ENCODE data around the gene ASAP3.

ASAP3 gene

GRCh38 chr1:23449958-23450357 lies 34.0 kb downstream of the ASAP3 start:
- TF ChIP-seq CTCF (IDR thresholded peaks at IDR 0.05; ENCODE audit: low read depth, low read length, missing control alignments) = no peak
- no peak for DNase-seq (ENCODE audit: low read depth)
- in situ Hi-C loops (cut with HindIII; ENCODE audit: low sequenced_read_pairs) = no loop called here
- no peak overlapping the region for H3K4me3 ChIP-seq (ENCODE audit: low read depth, low read length)

GRCh38 chr1:23449306-23449705 lies 34.7 kb downstream of the ASAP3 start:
- no peak for DNase-seq (ENCODE audit: low read depth)
- in situ Hi-C loops (cut with HindIII; ENCODE audit: low sequenced_read_pairs) = no loop called here
- no peak for TF ChIP-seq CTCF (IDR thresholded peaks at IDR 0.05; ENCODE audit: low read depth, low read length, missing control alignments)
- H3K4me3 ChIP-seq (ENCODE audit: low read depth, low read length) = no peak overlapping the region

- DNase-seq (ENCODE audit: low read depth) = no peak
- no peak overlapping the region for H3K4me3 ChIP-seq (ENCODE audit: low read depth, low read length)
- in situ Hi-C loops (cut with HindIII; ENCODE audit: low sequenced_read_pairs) = no loop called here
- no peak for TF ChIP-seq CTCF (IDR thresholded peaks at IDR 0.05; ENCODE audit: low read depth, low read length, missing control alignments)
These were observed 35.1 kb downstream of the ASAP3 start for GRCh38 chr1:23448846-23449245.

DNA sequence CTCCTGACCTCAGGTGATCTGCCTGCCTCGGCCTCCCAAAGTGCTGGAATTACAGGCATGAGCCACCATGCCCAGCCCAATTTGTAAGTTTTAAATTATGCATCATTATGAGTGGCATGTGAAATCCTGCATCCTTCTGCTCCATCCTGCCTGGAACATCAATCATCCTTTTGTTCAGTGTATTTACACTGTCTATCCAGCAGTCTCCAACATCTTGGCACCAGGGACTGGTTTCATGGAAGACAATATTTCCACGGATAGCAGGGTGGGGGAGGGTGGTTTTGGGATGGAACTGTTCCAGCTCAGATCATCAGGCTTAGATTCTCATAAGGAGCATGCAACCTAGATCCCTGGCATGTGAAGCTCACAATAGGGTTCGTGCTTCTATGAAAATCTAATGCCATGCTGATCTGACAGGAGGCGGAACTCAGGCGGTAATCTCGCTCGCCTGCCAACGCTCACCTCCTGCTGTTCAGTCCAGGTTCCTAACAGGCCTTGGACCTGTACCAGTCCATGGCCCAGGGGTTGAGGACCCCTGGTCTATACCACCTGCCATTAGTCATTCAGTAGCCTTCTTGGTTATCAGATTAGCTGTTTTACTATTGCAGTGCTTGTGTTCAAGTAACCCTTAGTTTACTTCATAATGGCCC lies 37.2 kb downstream of the ASAP3 start:
- no peak for TF ChIP-seq CTCF (IDR thresholded peaks at IDR 0.05; ENCODE audit: low read depth, low read length, missing control alignments)
- in situ Hi-C loops (cut with HindIII; ENCODE audit: low sequenced_read_pairs) = no loop called here

DNA sequence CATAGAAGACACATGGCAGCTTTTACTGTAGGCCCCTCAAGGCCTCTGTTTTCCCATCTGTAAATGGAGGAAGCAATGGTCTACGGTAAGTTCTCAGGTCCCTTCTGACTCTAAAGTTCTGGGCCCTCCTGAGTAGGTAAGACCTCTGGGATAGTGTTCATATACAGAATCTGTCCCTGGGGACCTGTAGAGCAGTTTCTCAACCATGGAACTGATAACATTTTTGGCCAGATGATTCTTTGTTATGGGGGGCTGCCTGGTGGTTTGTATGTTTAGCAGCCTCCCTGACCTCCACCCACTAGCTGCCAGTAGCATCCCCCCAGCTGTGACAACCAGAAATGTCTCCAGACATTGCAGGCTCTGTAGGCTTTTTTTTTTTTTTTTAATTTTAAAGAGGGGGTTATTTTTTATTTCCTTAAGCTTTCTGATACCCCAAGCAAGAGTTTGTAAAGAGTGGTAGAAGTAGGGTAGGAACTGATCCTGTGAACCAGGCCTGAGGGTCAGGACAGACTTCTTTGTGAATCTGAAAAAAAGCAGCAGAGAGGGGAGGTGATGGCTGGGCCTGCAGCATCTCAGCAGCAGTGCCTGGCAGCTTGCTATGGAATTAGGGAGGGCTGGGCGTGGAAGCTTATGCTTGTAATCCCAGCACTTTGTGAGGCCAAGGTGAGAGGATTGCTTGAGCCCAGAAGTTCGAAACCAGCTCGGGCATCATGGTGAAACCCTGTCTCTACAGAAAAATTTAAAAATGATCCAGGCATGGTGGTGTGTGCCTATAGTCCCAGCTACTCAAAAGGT lies 39.2 kb downstream of the ASAP3 start:
- TF ChIP-seq CTCF (IDR thresholded peaks at IDR 0.05; ENCODE audit: low read depth, low read length, missing control alignments) = no peak
- in situ Hi-C loops (cut with HindIII; ENCODE audit: low sequenced_read_pairs) = no loop called here
- H3K4me3 ChIP-seq (ENCODE audit: low read depth, low read length) = no peak overlapping the region

More for the DNA sequence above, 37.2 kb downstream of the ASAP3 start:
- no peak for DNase-seq (ENCODE audit: low read depth)
- no peak overlapping the region for H3K4me3 ChIP-seq (ENCODE audit: low read depth, low read length)

DNA sequence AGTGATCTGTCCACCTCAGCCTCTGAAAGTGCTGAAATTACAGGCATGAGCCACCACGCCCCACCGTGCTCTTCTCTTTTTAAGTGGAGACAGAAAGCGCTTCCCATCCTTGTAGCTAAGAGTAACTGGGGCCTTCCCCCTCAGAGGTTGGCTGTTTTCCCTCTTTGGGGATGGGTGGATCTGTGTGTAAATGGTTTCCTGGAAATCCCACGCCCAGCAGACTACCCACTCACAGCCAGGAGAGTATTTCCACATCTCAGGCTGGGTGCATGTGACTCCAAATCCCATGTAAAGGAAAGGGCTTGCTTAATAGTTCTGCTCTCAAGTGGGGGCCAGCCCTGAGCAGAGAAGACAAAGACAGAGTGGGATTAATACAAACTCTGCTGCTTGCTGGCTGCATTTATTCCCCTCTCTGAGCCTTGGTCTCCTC lies 39.9 kb downstream of the ASAP3 start:
- no peak for TF ChIP-seq CTCF (IDR thresholded peaks at IDR 0.05; ENCODE audit: low read depth, low read length, missing control alignments)
- in situ Hi-C loops (cut with HindIII; ENCODE audit: low sequenced_read_pairs) = no loop called here
- H3K4me3 ChIP-seq (ENCODE audit: low read depth, low read length) = no peak overlapping the region
- no peak for DNase-seq (ENCODE audit: low read depth)

More for the DNA sequence above, 39.2 kb downstream of the ASAP3 start:
- DNase-seq (ENCODE audit: low read depth) = no peak
